GM18868 (cell line): Measurements from ENCODE around the gene NAA10.

Experiments used
- ATAC-seq: cut with Tn5 transposase; IDR thresholded peaks from one replicate; pipeline ENCODE4 v1.9.1; 2021; ENCODE audit warnings: mild to moderate bottlenecking, moderate library complexity; ENCODE audit not compliant: unreplicated experiment

Gene NAA10

DNA sequence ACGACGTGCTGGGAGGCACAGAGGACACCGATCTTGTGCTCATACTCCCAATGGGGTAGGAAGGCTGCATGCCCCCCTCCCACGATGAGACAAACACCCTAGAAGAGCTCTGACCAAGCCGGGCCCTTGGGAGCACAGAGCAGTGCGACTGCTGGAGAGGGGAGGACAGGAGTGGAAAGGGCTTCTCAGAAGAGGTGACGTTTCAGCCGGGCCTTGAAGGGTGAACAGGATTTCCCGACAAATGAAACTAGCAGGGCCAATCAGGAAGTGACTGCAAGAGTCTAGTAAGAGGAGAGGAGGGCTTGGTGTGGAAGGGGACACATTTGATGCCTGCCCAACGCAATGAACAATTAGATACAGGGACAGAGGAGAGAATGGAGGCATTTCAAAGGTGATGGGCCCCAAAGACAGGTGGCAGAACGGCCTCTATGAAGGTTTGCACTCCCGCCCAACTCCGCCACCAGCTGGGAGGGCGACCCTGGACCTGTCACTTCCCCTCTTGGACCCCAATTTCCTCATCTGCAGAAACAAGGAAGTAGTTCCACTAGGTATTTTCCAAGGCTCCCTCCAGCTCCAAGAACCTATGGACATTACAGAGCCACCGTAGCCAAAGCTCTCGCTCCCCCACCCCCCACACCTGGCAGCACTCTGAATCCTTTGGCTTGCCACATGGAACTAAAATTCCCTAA is 32.8 kb upstream of the NAA10 start:
- ATAC-seq, result no peak

DNA sequence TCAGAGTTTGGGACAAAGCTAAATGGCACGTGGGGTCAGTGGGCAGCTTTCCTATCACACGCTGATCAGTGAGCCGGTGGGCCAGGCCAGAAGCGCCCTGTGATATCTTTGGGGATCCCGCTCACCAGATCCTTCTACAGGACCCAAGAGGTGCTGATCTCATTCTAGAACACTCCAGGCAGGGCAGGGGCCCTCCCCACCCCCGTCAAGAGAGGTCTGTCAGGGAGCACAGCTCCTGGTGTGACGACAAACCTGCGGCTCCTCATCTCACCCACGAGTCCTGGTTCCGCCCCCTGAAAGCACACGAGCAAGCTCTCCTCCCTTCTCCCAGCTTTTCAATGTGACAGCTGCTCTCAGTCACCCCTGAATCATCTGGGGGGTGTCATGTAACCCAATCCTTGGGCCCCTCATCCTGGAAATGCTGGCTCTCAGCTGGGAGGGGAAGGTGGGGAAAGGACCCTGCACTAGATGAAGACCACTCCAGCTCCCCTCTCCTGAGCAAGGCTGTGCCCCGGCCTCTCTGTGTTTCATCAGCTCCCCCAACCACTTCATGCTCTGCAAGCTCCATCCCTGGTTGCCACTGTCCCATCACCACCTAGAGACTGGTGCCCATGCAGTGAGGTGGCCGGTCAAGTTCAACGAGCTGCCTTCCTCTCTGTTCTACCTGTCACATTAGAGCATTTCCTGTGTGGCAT is 32.2 kb upstream of the NAA10 start:
- ATAC-seq, result no peak

DNA sequence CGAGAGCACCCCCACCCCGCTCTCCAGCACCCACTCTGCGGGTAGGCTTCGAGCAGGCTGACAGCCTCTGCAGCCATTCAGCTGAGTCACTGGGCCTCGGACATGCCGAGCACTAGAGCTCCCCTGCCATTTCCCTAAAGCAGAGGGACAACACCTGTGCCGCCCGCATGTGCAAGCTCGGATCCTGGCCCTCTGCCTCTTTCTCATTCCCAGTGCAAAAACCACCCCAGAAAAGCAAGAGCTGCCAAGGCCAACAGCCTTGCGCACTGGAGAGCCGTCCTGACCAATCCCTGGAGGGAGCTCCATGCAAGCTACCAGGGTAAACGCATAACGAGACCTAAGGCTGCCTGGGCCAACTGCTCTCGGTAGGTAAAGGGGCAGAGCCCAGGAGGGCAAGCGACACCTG is 31.4 kb upstream of the NAA10 start:
- ATAC-seq, result no peak

GRCh38 chrX:153965406-153965805 is 30.6 kb upstream of the NAA10 start:
- no peak for ATAC-seq

DNA sequence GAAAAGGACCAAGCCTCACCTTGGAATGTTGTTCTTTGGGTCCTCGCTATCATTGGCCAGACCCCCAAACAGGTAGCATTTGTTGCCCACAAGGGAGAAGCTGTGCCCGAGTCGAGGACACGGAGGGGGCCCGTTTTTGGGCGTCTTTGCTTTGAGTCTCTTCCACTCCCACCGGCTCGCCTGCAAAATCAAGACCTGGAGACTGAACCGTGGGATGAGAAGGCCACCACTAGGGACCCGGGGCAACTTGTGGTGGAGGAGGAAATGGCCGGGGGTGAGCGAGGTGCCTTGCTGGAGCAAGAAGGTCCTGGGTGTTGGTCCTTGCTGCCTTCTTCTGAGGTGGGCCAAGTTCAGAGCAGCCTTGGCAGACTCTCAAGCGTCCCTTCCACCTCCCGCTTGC is 29.3 kb upstream of the NAA10 start:
- no peak for ATAC-seq

DNA sequence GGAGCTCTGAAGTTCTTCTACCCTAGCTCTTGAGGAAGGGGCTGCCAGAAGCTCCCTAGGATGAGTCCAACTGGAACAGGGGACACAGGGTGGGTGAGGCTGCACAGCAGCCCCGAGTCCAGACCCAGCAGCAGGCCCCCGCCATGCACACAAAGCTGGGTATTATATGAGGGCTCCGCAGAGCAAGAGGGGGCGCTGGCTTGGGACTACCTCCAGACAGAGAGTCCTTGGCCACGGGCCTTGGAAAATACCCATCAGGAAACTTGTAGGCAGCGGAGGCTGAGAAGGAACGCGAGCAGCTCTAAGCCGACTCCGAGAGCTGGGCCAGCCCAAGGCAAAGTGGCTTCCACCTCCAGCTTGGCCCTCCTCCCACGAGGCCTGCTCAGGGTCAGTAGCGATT is 28.7 kb upstream of the NAA10 start:
- ATAC-seq, result no peak

GRCh38 chrX:153961292-153961691 is 26.5 kb upstream of the NAA10 start:
- ATAC-seq, result no peak

- ATAC-seq, result no peak
Measured at GRCh38 chrX:153960786-153961185, 25.9 kb upstream of the NAA10 start.

GRCh38 chrX:153960077-153960476 is 25.2 kb upstream of the NAA10 start:
- ATAC-seq, result no peak

GRCh38 chrX:153959649-153960048 is 24.8 kb upstream of the NAA10 start:
- no peak for ATAC-seq

DNA sequence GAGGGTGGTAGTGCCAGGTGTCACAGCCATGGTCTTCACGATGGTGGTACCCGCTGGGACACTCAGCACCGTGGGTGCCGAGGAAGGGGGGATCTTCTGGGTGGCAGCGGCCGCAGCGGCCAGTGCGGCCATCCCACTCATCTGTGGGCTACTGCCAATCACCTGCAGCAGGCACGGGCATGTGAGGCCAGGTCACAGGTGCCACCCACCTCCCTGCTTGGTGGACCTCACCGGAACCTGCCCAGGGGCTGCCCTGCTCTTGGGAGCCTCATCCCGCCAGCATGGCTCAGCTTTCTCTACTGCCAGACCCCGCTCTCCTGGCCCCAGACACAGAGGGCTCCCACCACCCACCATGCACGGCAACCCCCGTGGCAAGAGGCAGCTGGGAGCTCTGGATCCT is 23.8 kb upstream of the NAA10 start:
- ATAC-seq, result no peak

GRCh38 chrX:153957224-153957623 is 22.4 kb upstream of the NAA10 start:
- no peak for ATAC-seq

GRCh38 chrX:153956044-153956907 is 21.4 kb upstream of the NAA10 start:
- ATAC-seq, result no peak

GRCh38 chrX:153955228-153955732 is 20.4 kb upstream of the NAA10 start:
- ATAC-seq, result no peak

- ATAC-seq, result no peak
Measured at GRCh38 chrX:153954558-153955227, 19.9 kb upstream of the NAA10 start.

- ATAC-seq, result no peak
Measured at GRCh38 chrX:153953892-153954557, 19.2 kb upstream of the NAA10 start.

GRCh38 chrX:153953342-153953830 is 18.5 kb upstream of the NAA10 start:
- no peak for ATAC-seq

DNA sequence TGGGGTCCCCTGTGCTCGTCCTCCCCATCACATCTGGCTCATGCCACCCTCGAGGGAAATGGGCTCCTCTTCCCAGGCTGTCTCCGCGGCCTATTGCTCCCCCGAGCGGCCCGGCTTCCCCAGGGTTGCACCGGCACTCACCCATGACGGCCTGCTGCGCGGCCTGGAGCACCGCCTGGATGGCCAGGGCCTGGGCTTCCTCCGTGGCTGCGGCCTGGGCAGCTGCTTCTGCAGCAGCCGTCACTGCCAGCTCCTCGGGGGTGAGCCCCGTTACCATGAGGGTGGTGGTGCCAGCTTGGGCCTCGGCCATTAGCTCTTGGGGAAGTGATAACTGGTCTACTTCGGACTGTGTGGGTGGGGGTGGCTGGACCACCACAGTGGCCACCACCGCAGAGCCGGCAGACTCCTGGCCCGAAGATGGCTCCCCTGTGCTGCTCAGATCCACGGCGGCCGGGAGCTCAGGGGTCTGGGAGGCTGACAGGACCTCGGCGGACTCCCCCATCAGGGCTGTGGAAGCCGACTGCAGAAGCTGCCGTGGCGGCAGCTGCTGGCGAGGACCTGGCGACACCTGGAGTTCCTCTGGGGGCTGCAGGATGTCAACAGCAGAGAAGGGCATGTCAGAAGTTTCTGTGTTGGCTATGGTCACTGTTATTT is 17.7 kb upstream of the NAA10 start:
- no peak for ATAC-seq

DNA sequence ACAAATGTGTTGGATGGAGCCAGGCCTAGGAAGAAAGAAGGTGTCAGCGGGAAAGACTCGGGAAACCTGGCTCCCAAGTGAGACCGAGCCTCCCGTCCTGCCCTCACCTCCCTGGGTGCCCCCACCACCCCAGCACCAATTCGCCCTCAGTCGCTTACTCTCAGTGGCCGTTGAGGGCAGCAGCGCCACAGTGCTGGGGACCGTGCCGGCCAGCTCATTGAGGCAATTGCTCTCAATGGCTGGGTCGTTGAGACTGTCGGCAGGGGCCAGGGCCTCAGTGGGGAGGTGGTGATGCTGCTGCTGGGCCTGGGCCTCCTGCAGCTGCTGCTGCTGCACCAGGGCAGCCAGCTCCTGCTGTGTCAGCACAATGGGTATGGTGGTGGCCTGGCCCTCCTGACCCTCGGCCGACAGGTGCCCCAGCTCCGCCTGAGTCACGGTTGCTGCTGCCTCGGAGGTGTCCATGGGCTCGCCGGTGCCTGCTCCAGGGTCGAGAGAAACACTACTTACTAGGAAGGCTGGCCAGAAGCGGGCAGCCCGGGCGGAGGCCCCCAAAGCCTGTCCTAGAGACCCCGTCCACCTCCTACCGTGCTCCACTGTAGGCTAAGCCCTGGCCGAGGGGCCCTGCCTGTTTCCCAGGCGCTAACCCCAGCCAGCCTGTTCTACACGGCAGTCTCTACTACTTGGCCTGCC is 17.0 kb upstream of the NAA10 start:
- ATAC-seq, result no peak
